ENCODE measurements around the gene CFAP54.

CFAP54 gene

GRCh38 chr12:96769400-96769799 lies 280.0 kb downstream of the CFAP54 start:
- no peak for DNase-seq

GRCh38 chr12:96770219-96771102 lies 281.1 kb downstream of the CFAP54 start:
- no peak for DNase-seq

- no peak for DNase-seq
These were observed 283.7 kb downstream of the CFAP54 start for GRCh38 chr12:96773031-96773430.

- DNase-seq, result no peak
These were observed 285.3 kb downstream of the CFAP54 start for GRCh38 chr12:96774496-96775256.

DNA sequence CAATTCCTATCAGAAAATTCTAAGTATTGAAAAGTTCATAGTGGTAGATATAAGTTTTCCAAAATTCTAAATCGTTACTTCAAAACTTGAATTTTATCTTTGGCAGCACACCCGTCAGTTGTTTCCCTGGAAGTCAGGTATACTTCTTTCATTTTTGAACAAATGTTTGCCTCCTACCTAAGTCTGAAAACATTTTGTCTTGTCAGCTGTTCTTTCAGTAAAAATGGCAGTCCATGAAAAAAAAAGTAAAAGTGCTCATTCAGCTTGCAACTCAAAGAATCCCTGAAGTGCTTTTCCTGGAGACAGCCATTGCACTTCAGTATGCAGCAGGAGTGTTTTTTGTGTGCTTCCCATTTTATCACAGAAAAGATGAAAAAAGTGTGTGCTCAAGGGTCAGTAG lies 287.5 kb downstream of the CFAP54 start:
- DNase-seq, result no peak

- no peak for DNase-seq
These were observed 291.0 kb downstream of the CFAP54 start for GRCh38 chr12:96780330-96780729.

- no peak for DNase-seq
These were observed 297.4 kb downstream of the CFAP54 start for GRCh38 chr12:96786791-96787190.

DNA sequence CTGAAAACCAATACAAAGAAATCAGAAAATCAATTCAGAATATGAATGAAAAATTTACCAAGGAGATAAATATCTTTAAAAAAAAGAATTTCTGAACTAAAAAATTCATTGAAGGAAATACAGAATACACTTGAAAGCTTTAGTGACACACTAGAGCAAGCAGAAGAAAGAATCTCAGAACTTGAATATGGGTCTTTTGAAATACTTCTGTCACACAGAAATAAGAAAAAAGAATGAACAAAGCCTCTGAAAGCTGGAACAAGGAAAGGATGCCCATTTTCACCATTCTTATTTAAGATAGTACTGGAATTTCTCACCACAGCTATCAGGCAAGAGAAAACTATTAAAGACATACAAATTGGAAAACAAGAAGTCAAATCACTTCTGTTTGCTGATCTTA lies 314.6 kb downstream of the CFAP54 start:
- no peak for DNase-seq

GRCh38 chr12:96806272-96806671 lies 316.9 kb downstream of the CFAP54 start:
- no peak for DNase-seq

- no peak for DNase-seq
These were observed 318.4 kb downstream of the CFAP54 start for GRCh38 chr12:96807741-96808140.

- DNase-seq, result no peak
These were observed 319.2 kb downstream of the CFAP54 start for GRCh38 chr12:96808587-96808986.

GRCh38 chr12:96809522-96809921 lies 320.1 kb downstream of the CFAP54 start:
- no peak for DNase-seq

- no peak for DNase-seq
These were observed 320.7 kb downstream of the CFAP54 start for GRCh38 chr12:96810057-96810456.

DNA sequence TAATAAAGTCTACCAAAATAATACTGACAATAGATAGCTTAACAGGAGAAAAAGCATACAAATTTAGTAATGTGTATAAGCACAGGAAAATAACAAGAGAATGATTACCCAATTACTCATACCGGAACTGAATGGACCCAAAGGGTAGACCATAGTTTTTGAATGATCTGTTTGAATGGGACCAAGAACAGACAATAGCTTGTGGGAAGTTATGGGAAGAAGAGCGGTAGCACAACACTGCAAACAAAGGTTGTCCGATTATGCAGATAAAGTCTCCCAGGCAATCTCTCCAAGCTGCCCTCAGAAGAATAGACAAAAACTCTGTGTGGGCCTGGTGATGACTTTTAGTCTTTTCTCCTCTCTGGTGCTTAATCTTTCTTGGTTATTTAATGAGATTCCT lies 321.1 kb downstream of the CFAP54 start:
- no peak for DNase-seq

- DNase-seq, result no peak
These were observed 321.7 kb downstream of the CFAP54 start for GRCh38 chr12:96811083-96811482.

DNA sequence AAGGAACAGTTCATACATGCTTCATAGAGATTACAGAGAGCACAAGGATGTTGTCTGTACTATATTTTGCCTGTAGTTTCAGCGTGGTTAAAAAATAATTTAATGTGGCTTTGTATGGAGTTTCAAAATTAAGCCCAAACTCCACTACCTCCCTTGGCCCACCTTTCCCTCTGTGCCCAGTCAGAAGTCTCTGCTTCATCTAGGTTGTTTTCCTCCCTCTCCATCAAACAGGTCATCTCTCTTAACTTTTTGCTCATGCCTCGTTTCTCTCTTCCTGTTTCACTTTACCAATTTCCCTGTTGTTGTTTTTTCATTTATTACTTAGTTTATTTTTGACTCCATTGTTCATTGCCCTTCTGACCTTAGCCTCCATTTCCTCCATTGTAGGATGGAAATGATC lies 322.8 kb downstream of the CFAP54 start:
- no peak for DNase-seq

- DNase-seq, result no peak
These were observed 324.8 kb downstream of the CFAP54 start for GRCh38 chr12:96814200-96814599.

- no peak for DNase-seq
These were observed 332.2 kb downstream of the CFAP54 start for GRCh38 chr12:96821592-96821991.

DNA sequence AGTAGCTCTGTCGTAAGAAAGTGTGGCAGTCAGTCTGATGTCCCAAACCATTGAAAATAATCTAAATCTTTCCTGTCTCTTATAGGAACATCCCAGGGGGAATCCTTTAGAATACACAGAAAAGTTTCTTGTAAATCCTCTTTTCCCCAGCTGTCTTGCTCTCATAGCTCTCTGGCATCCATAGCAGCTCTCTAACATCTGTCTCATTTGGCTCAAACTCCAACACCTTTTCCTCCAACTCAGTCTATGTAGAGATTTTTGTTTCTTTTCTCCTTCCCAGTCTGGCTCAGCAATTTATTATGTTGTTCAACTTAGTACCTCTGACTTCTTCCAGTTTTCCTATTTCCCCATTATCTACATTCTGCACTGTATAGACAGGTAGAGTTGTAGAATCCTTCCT lies 333.3 kb downstream of the CFAP54 start:
- DNase-seq, result no peak

DNA sequence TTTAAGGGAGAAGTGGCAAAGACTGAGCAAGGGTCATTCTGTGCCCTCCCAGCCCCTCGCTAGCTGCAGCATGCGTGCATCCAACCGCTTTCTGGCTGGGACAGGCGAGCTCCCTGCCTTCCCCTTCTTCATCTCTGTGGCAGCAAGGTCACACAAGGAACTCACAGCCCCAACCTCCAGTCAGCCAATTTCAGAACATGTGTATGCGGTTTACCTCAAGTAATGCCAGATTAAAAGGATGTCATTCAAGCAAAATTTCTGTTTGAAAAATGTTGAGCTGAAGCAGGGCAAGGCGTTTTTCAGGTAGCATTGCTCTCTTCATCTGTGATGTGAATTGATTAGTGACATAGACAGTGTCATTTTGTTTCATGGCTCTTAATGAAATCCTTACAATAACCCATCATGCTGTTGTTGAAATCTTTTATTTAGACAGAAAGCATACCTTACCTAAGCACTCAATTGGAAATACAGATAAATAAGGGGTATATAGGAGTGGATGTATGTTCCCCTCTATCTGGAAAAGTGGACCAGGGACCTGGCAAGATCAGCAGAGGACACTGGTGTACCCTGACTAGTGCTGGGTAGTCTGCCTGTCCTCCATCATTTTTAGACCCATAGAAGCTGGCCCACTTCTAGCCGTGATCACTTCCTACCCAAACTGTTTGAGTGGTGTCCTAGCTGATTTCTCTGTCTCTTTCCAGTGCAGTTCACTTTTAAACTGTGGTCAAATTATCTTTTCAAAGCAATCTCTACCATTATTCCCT lies 334.9 kb downstream of the CFAP54 start:
- DNase-seq, result no peak

DNA sequence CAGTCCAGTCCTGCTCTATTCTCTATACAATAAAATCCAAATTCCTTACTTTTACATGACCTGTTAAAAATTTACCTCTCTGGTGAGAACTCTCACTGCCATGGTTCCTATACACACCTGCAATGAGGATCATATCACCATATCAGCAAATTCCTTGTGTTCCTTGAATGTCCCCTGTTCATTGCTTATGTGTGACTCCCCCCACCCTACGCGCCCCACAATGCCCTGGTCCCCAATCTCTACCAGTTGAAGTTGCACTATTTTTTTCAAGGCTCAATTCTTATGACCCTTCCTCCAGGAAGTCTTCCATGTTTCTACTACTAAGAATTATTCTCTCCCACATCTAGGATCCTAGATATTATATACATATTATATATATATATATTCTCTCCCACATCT lies 335.5 kb downstream of the CFAP54 start:
- no peak for DNase-seq

DNA sequence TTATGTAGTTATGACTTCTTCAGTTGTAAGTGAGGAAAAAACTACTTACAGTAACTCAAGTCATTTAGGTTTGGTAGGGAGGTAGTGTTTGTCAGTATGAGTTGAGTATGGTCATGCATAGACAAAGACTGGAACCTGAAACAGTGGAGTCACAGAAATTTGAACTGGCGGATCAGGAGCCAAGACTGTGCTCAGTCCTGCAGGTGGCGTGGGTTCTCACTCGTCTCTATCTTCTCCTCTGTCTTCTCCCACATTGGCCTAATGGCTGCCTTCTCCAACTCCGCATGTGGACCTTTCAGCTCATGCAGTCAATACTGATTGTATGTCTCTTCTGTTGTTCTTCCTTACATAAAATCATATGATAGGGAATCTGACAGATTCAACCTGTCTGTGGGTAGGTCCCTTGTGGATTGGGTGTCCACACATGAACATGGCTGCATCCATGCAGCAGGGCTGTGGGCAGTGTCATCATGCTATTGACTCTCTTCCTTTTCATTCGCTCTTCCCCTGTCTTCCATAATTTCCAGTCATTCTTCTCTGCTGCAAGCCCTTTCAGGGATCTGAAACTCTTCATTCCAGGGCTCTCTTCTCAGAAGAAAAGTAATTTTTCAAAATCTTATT lies 338.9 kb downstream of the CFAP54 start:
- no peak for DNase-seq

GRCh38 chr12:96829354-96829753 lies 340.0 kb downstream of the CFAP54 start:
- DNase-seq, result no peak
